Stimulated activated CD8-positive, alpha-beta memory T cell treated with anti-CD3 and anti-CD28 coated beads, Interleukin-7, amount 100 ng/mL, for 4 hours (primary cell): ENCODE results near the gene OR5H14.

Experiments
- DNase-seq, 2 donors: peaks; one replicate each; pipeline ENCODE4 v3.0.0-alpha.2; 2020; ENCODE audit warnings: low read depth in 2 of 2

OR5H14 gene

DNA sequence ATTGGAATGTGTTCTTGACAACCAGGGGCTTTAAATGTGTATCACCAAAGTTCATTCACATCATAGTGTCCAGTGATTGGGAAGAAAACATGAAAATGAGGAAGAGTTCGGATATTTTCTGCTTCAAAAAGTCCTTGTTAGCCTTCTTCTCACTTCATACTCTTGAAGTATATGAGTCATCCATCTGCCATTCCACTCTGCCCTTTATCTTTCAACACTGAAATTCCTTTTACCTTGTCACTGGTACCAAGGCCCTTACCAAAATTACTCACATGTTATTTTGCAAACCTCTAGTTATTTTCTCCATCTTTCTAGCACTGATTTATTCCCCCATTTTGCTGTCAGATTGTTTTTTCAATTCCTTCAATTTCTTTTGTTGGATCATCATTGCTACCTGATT, 51.7 kb downstream of the OR5H14 start:
- no peak for DNase-seq
